Measurements from ENCODE around the gene CCDC88B. TPM values are rescaled to one million over a fixed set of nuclear protein-coding genes. Genes with fewer than 3 reads are reported as not detected.
A peak's percentile ranks its signal among the peaks of the same experiment; 100 is the strongest.

Gene CCDC88B
- total RNA-seq, 1 donor from 2014 or later: 128 TPM

DNA sequence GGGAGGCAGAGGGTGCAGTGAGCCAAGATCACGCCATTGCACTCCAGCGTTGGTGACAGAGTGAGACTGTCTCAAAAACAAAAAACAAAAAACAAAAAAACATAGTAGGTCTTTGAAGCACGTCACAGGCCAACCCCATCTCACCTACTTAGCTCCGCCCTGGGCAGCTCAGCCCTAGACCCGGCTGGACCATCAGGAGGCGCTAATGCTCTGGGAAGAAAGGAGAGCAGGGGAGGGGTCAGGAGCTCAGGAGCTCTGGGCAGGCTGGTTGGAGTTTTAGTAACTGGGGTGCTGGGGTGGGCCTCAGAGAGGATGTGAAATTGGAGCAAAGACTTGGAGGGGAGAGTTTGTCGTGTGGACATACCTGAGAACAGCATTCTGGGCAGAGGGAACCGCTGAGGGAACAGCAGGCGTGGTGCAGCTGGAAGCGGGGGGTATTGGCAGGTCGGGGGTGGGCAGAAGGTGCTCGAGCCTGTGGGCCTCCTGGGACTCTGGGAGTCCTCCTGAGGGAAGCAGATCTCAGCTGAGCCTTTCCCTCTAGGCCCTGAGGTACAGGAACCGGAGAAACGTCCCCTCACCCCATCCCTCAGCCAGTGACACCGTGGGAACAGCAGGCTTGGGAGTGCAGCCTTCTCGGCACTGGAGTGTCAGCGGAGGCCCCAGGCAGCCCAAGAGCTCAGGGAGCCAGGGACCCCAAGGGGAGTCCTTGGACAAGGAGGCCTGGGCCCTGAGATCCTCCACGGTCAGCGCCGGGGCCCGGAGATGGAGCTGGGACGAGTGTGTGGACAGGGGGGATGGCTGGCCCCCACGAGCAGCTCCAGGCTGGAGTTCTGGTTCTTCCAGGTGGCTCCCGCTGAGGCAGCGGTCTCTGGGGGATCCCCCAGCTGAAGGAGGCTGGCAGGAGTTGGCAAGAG, 16.8 kb downstream of the CCDC88B start:
- peak overlapping the region; percentile 57 for H3K4me3 Mint-ChIP-seq (ENCODE audit: low read depth)
- H3K4me1 Mint-ChIP-seq (ENCODE audit: low read depth): peaks cover 21% of the 10 kb centered on the region
- intact Hi-C loops (cut with micrococcal nuclease): loop anchor here (5.0 kb wide), 1 partner anchor 149 kb away; the partner anchor contains the start of gene FERMT3
- no peaks in the 10 kb centered on the region for H3K27me3 Mint-ChIP-seq (ENCODE audit: low read depth)
- no peak for DNase-seq (ENCODE audit: low spot score)
- H3K9me3 Mint-ChIP-seq: no peaks in the 10 kb centered on the region
- peak overlapping the region; percentile 79 for H3K27ac Mint-ChIP-seq
- H3K36me3 Mint-ChIP-seq (ENCODE audit: low read depth): peaks cover 29% of the 10 kb centered on the region

DNA sequence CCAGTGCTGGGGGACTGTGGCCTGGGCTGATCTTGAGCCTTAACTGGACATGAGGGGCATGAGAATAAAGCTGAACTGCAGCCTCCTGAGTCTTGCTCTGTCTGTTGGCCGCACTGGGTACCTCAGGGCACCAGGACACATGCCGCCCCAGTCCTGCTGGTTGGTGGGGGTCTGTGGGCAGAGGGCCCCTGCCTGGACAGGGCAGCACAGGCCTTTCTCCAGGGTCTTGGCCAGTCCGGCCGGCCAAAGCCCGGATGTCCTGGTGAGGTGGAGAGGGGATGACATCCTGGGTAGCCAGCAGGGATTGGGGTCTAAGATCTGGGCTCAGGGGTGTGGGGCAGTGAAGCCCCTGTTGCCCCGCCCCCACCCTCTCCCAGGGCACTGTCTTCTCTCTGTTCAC, 17.4 kb downstream of the CCDC88B start:
- Mint-ChIP-seq H3K4me3 (ENCODE audit: low read depth) (peak overlapping the region; percentile 77), H3K27me3 (ENCODE audit: low read depth) (no peaks in the 10 kb centered on the region), H3K36me3 (ENCODE audit: low read depth) (peaks cover 36% of the 10 kb centered on the region), H3K9me3 (no peaks in the 10 kb centered on the region), H3K4me1 (ENCODE audit: low read depth) (peaks cover 21% of the 10 kb centered on the region), H3K27ac (peak overlapping the region; percentile 83)
- intact Hi-C loops (cut with micrococcal nuclease): loop anchor here (5.0 kb wide), 1 partner anchor 150 kb away; the partner anchor contains the start of gene FERMT3
- DNase-seq (ENCODE audit: low spot score): no peak

DNA sequence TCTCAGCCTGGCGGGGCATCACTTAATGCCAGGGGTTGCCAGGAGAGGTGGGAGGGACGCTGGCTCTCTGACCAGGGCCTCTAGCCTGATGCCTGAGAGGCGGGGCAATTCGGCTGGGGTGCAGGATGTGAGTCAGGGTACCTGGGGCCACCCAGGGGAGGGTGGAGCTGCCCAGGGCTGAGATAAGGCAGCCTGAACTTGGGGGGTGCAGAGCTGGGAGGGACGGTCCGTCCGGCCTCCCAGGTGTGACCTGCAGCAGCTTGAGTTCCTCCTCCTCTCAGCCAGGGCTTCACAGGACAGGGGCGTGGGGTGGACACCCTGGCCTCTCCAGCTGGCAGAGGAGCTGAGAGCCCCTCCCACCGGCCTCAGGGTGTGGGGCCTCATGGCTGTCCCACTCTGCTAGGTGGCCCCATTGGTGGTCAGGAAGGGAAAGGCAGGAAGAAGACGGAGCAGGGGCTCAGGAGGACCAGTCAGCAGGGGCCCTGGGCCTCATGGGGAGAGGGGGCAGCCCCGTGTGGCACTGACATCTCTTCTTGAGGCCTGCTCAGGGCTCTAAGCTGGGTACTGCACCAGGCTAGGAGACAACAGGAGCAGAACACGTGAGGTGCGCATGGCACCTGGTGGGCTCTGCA, 18.0 kb downstream of the CCDC88B start:
- peak overlapping the region; percentile 83 for H3K27ac Mint-ChIP-seq
- intact Hi-C loops (cut with micrococcal nuclease): loop anchor here (1.0 to 5.0 kb wide), 3 partner anchors 17 to 151 kb away; partner anchors contain the start of genes CCDC88B, FERMT3 and TRMT112
- no peaks in the 10 kb centered on the region for H3K27me3 Mint-ChIP-seq (ENCODE audit: low read depth)
- H3K36me3 Mint-ChIP-seq (ENCODE audit: low read depth): peaks cover 42% of the 10 kb centered on the region
- H3K9me3 Mint-ChIP-seq: no peaks in the 10 kb centered on the region
- peak; percentile 28 for DNase-seq (ENCODE audit: low spot score)
- H3K4me3 Mint-ChIP-seq (ENCODE audit: low read depth): peak overlapping the region; percentile 77
- H3K4me1 Mint-ChIP-seq (ENCODE audit: low read depth): peaks cover 21% of the 10 kb centered on the region

DNA sequence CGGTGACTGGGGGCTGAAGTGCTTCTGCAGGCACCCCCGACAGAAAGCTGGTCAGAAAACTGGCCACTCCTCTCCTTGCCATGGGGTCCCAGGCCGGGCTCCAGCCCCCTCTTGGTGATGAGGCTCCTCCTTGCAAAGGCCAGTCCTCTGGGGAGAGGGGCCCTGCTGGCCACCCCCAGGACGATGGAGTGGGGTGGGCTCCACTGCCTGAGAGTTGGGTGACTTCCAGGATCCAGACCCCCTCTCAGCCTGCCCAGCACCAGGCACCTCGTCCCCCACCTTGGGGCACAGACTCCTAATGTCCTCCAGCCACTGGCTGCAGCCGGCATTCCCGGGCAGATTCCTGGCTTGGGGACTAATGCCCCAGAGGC, 18.5 kb downstream of the CCDC88B start:
- H3K36me3 Mint-ChIP-seq (ENCODE audit: low read depth): peaks cover 47% of the 10 kb centered on the region
- intact Hi-C loops (cut with micrococcal nuclease): loop anchor here (1.0 to 5.0 kb wide), 3 partner anchors 18 to 151 kb away; partner anchors contain the start of genes CCDC88B, FERMT3 and TRMT112
- peaks cover 21% of the 10 kb centered on the region for H3K4me1 Mint-ChIP-seq (ENCODE audit: low read depth)
- peak overlapping the region; percentile 77 for H3K4me3 Mint-ChIP-seq (ENCODE audit: low read depth)
- H3K9me3 Mint-ChIP-seq: no peaks in the 10 kb centered on the region
- no peaks in the 10 kb centered on the region for H3K27me3 Mint-ChIP-seq (ENCODE audit: low read depth)
- no peak for DNase-seq (ENCODE audit: low spot score)
- H3K27ac Mint-ChIP-seq: peak overlapping the region; percentile 83

DNA sequence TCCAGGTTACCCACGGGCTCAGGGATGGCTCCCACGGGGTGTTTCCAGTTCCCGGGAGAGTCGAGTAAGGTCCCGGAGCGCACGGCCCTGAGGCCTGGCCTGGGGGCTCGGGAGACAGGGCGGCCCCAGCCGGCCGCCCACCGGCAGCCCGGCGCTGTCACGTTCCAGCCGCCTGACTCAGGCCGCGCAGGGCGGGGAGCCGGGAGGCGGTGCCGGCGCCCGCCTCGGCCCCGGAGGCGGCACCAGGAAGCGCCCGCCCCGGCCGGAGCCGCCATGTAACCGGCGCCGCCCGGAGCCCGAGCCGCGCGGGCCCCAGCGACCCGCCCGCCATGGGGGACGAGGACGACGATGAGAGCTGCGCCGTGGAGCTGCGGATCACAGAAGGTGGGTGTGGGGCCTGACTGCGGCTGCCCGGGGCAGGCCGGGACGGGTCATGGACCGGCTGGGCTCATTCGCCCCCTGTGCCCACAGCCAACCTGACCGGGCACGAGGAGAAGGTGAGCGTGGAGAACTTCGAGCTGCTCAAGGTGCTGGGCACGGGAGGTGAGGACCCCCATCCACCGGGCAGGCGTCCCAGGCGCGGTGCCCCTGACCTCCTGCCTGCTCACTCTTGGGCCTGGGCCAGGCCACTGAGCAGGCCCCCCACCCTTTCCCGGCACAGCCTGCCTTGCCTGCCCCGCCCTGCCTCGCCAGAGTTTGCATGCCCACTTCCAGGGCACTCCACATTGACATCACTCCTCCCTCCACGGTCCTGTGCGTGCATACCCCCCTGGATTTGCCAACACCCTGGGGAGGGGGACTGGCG, 19.1 kb downstream of the CCDC88B start, which contains the start of gene RPS6KA4:
Gene RPS6KA4 (plus strand): TSS at position 256 of the 805 bp plus-strand sequence. CDS start 74 bp downstream, at position 330.
- intact Hi-C loops (cut with micrococcal nuclease): loop anchor here (1.0 to 5.0 kb wide), 3 partner anchors 18 to 152 kb away; partner anchors contain the start of genes CCDC88B, FERMT3 and TRMT112
- H3K4me3 Mint-ChIP-seq (ENCODE audit: low read depth): peak within 1 kb of the TSS; percentile 91
- no peaks in the 10 kb centered on the region for H3K27me3 Mint-ChIP-seq (ENCODE audit: low read depth)
- H3K36me3 Mint-ChIP-seq (ENCODE audit: low read depth): peaks cover 50% of the 10 kb centered on the region
- peak within 1 kb of the TSS; percentile 83 for H3K27ac Mint-ChIP-seq
- DNase-seq (ENCODE audit: low spot score): peak; percentile 54
- no peaks in the 10 kb centered on the region for H3K9me3 Mint-ChIP-seq
- peaks cover 21% of the 10 kb centered on the region for H3K4me1 Mint-ChIP-seq (ENCODE audit: low read depth)

DNA sequence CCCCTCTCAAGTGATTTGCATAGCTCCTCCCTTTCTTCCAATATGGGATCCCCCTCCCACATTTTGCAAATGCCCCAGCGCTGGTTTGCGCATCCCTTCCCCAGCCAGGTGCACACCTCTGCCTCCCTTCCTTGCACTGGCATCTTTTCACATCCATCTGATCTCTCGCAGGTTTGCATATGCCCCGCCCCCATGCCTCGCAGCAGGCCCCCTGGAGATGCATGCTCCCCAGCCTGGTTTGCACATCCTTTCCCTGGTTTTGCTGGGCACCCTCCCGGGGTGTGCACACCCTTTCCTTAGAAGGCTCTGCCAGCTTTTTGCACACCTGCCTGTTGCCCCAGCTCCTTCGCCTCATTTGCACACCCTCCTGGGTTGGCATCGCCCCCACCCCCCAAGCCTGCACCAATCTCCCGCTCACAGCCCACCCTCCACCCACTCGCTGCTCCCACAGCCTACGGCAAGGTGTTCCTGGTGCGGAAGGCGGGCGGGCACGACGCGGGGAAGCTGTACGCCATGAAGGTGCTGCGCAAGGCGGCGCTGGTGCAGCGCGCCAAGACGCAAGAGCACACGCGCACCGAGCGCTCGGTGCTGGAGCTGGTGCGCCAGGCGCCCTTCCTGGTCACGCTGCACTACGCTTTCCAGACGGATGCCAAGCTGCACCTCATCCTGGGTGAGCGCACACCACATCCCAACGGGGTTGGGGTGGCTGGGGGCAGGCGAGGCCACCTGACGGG, 19.9 kb downstream of the CCDC88B start:
- H3K36me3 Mint-ChIP-seq (ENCODE audit: low read depth): peaks cover 54% of the 10 kb centered on the region
- no peaks in the 10 kb centered on the region for H3K27me3 Mint-ChIP-seq (ENCODE audit: low read depth)
- peaks cover 21% of the 10 kb centered on the region for H3K4me1 Mint-ChIP-seq (ENCODE audit: low read depth)
- peak; percentile 23 for DNase-seq (ENCODE audit: low spot score)
- H3K27ac Mint-ChIP-seq: peak overlapping the region; percentile 68
- no peaks in the 10 kb centered on the region for H3K9me3 Mint-ChIP-seq
- intact Hi-C loops (cut with micrococcal nuclease): loop anchor here (2.0 to 5.0 kb wide), 2 partner anchors 19 to 153 kb away; partner anchors contain the start of genes CCDC88B and FERMT3
- H3K4me3 Mint-ChIP-seq (ENCODE audit: low read depth): peak overlapping the region; percentile 91

DNA sequence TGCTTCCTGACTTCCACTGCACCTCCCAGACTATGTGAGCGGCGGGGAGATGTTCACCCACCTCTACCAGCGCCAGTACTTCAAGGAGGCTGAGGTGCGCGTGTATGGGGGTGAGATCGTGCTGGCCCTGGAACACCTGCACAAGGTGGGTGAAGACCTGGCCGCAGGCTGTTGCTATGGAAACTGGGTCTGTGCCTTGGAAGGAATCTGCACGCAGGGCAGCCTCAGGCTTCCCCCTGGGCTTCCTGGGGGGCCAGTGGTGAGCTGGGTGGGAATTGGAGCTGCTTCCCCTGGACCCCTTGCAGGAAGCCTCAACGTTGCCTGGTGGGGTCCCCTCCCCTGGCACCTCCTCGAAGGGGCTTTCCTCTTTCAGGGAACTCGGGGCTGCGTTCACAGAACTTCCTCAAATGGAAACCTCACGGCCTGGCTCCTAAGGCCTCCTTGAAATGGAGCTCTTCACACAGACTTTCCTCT, 20.5 kb downstream of the CCDC88B start:
- no peaks in the 10 kb centered on the region for H3K27me3 Mint-ChIP-seq (ENCODE audit: low read depth)
- H3K4me3 Mint-ChIP-seq (ENCODE audit: low read depth): peak overlapping the region; percentile 91
- intact Hi-C loops (cut with micrococcal nuclease): no loop called here
- no peak for DNase-seq (ENCODE audit: low spot score)
- H3K27ac Mint-ChIP-seq: no peak overlapping the region
- H3K4me1 Mint-ChIP-seq (ENCODE audit: low read depth): peaks cover 21% of the 10 kb centered on the region
- H3K36me3 Mint-ChIP-seq (ENCODE audit: low read depth): peaks cover 57% of the 10 kb centered on the region
- no peaks in the 10 kb centered on the region for H3K9me3 Mint-ChIP-seq

DNA sequence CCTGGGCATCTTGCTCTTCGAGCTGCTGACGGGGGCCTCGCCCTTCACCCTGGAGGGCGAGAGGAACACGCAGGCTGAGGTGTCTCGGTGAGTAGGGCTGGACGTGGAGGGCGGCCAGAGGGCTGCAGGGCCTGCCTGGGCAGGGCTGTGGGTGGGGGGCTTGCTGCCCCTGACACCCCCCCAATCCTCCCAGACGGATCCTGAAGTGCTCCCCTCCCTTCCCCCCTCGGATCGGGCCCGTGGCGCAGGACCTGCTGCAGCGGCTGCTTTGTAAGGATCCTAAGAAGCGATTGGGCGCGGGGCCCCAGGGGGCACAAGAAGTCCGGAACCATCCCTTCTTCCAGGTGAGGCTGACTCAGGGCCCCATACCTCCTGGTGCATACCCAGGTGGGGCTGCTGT, 21.7 kb downstream of the CCDC88B start:
- H3K4me1 Mint-ChIP-seq (ENCODE audit: low read depth): peaks cover 18% of the 10 kb centered on the region

DNA sequence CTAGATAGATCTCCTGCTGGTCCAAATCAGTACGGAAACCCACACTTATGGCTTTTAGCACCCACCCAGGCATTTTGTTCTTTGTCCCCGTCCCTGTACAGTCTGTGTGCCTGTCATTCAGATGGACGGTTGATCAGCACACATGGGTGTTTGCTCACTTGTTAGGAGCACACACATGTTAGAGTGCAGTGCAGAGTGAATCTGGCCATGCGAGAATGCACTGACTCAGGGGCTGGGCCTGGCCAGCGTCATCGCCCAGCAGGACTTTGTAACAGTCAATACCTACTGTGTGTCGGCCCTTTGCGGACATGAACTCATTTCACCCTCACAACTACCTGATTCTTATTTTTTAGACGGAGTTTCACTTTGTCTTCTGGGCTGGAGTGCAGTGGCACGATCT, 22.3 kb downstream of the CCDC88B start:
- no peak overlapping the region for H3K4me3 Mint-ChIP-seq (ENCODE audit: low read depth)
- no peak overlapping the region for H3K27ac Mint-ChIP-seq
- H3K36me3 Mint-ChIP-seq (ENCODE audit: low read depth): peaks cover 66% of the 10 kb centered on the region
- DNase-seq (ENCODE audit: low spot score): no peak
- peaks cover 17% of the 10 kb centered on the region for H3K4me1 Mint-ChIP-seq (ENCODE audit: low read depth)
- intact Hi-C loops (cut with micrococcal nuclease): no loop called here
- no peaks in the 10 kb centered on the region for H3K27me3 Mint-ChIP-seq (ENCODE audit: low read depth)
- no peaks in the 10 kb centered on the region for H3K9me3 Mint-ChIP-seq

More for the DNA sequence above, 21.7 kb downstream of the CCDC88B start:
- Mint-ChIP-seq H3K36me3 (ENCODE audit: low read depth) (peaks cover 65% of the 10 kb centered on the region), H3K27me3 (ENCODE audit: low read depth) (no peaks in the 10 kb centered on the region), H3K9me3 (no peaks in the 10 kb centered on the region), H3K4me3 (ENCODE audit: low read depth) (peak overlapping the region; percentile 37), H3K27ac (no peak overlapping the region)
- intact Hi-C loops (cut with micrococcal nuclease): no loop called here
- DNase-seq (ENCODE audit: low spot score): no peak

DNA sequence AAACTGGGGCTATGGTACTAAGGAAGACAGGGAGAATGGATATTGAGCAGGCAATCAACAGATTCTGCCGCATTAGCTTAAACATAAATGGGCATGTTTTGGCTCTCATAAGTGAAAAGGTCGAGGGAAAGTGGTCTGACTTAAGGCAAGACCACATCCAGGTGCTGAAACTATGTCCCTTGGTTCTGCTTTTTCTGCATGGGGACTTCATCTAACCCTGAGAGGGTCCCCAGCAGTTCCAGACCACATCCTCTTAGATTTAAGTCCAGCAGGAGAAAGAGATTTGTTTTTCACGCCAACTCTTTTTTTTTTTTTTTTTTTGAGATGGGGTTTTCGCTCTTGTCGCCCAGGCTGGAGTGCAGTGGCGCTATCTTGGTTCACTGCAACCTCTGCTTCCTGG, 24.4 kb downstream of the CCDC88B start:
- peaks cover 9% of the 10 kb centered on the region for H3K4me1 Mint-ChIP-seq (ENCODE audit: low read depth)
- H3K27ac Mint-ChIP-seq: no peak overlapping the region
- H3K4me3 Mint-ChIP-seq (ENCODE audit: low read depth): no peak overlapping the region
- no peak for DNase-seq (ENCODE audit: low spot score)
- peaks cover 78% of the 10 kb centered on the region for H3K36me3 Mint-ChIP-seq (ENCODE audit: low read depth)
- intact Hi-C loops (cut with micrococcal nuclease): no loop called here
- H3K27me3 Mint-ChIP-seq (ENCODE audit: low read depth): no peaks in the 10 kb centered on the region
- H3K9me3 Mint-ChIP-seq: no peaks in the 10 kb centered on the region

DNA sequence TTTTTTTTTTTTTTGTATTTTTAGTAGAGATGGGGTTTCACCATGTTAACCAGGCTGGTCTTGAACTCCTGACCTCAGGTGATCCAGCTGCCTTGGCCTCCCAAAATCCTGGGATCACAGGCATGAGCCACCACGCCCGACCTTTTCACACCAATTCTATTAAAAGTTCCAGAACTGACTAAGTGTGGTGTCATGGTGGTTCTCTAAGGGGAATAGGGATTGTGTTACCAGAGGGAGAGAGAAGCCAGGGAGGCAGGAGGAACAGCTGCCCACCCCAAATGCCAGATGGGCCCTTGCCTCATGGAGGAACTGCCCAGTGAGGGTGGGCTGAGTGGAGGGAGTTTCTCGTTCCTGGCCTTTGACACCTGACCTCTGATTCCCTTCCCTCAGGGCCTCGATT, 24.9 kb downstream of the CCDC88B start:
- Mint-ChIP-seq H3K36me3 (ENCODE audit: low read depth) (peaks cover 76% of the 10 kb centered on the region), H3K4me3 (ENCODE audit: low read depth) (no peak overlapping the region), H3K27ac (no peak overlapping the region), H3K27me3 (ENCODE audit: low read depth) (no peaks in the 10 kb centered on the region), H3K9me3 (no peaks in the 10 kb centered on the region), H3K4me1 (ENCODE audit: low read depth) (peaks cover 5% of the 10 kb centered on the region)
- DNase-seq (ENCODE audit: low spot score): no peak
- intact Hi-C loops (cut with micrococcal nuclease): no loop called here

Data from activated T-helper 2 cell treated with anti-CD3 and anti-CD28 coated beads, Interferon-gamma antibody, Interleukin-2, Interleukin-4, amounts not matched to agents 10 μg/mL and 5 μg/mL and 100 μg/mL, durations not matched to agents 14 hours and 24 hours and 36 hours (primary cell).